Right lobe of liver (tissue), 6 donors: ENCODE measurements around the gene NPC1. TPM values are rescaled to one million over a fixed set of nuclear protein-coding genes. Genes with fewer than 3 reads are reported as not detected.
A peak's percentile ranks its signal among the peaks of the same experiment; 100 is the strongest.

Experiments used
- ATAC-seq, 4 donors: fragments of 200-7000 bp; cut with Tn5 transposase; one replicate each; pipeline ENCODE4 v1.9.1; 2020; ENCODE audit warnings: mild to moderate bottlenecking in 4 of 4, moderate library complexity in 4 of 4
- DNase-seq, 3 donors: peaks; one replicate each; pipeline ENCODE4 v3.0.0-alpha.2; 2020
- H3K27ac ChIP-seq, 3 donors: fragments of 200-600 bp; one replicate each; pipeline ENCODE4 v1.8.0; 2022
- H3K27me3 ChIP-seq, 2 donors: fragments of 200-600 bp; one replicate each; pipeline ENCODE4 v1.8.0; 2022
- H3K36me3 ChIP-seq, 4 donors: fragments of 200-600 bp; sonication (generic) in 1 of 4; one replicate each; pipeline versions ENCODE4 v1.5.1 to v1.8.0; 2017 to 2022; ENCODE audit warnings: control low read depth in 1 of 4
- H3K4me1 ChIP-seq, 4 donors: fragments of 200-600 bp; sonication (generic) in 1 of 4; one replicate each; pipeline versions ENCODE4 v1.5.1 to v1.8.0; 2017 to 2022; ENCODE audit warnings: control low read depth in 1 of 4
- H3K4me3 ChIP-seq, 3 donors: fragments of 200-600 bp; one replicate each; pipeline ENCODE4 v1.8.0; 2022
- H3K9me3 ChIP-seq, 4 donors: fragments of 200-600 bp; sonication (generic) in 1 of 4; one replicate each; pipeline versions ENCODE4 v1.5.1 to v1.8.0; 2017 to 2022; ENCODE audit warnings: control low read depth in 1 of 4
- CTCF ChIP-seq, 4 donors: fragments of 200-600 bp in 3 of 4; fragments of 450-650 bp in 1 of 4; IDR thresholded peaks; one replicate each; pipeline versions ENCODE4 v1.5.1 to v1.8.0; 2016 to 2022; ENCODE audit warnings: antibody characterized with exemption in 4 of 4, mild to moderate bottlenecking in 2 of 4
- POLR2A ChIP-seq: fragments of 450-650 bp; IDR thresholded peaks from one replicate; pipeline ENCODE4 v1.6.1; 2017; ENCODE audit warnings: antibody characterized with exemption, mild to moderate bottlenecking
- WGBS: methylation state at CpG from one replicate; pipeline ENCODE4 v1.1.6; 2018; ENCODE audit warnings: low coverage, low lambda C conversion rate; ENCODE audit not compliant: insufficient coverage; ENCODE audit errors: missing lambda C conversion rate; 5-methylcytosine and 5-hydroxymethylcytosine counted together
- intact Hi-C, 2 donors: fragments of 100-400 bp; cut with DNase I; formaldehyde crosslinking; loops; one replicate each; pipeline versions ENCODE4 v1.11.2 to v1.14.1; 2022
- total RNA-seq, 6 experiments: library from RNA; depleted of rRNA in 2 of 6; stranded (reverse); fragments of >200 nt in 2 of 6; fragmentation: NEBNext Ultra II Directional in 3 of 6; extraction: Animal tissue kit (Norgen Biotek cat#: 25700) in 3 of 6; gene quantifications; one replicate each; pipeline versions ENCODE4 v1.1.0 to v1.2.4, GENCODE V29; 2016 to 2023
- donor health status: DM: no; HTN: yes; CAD: no.
- donor health status: DM: no; HTN: no; CAD: no.
- donor health status: DM: no; HTN: no; CAD: no.
- donor health status: DM: no; HTN: yes; CAD: no.
- donor health status: DM: no; HTN: yes; CAD: no.

The NPC1 gene
- total RNA-seq, 6 experiments from 2014 or later = 11.9 to 31.2 (median 20.0) TPM

- no peak overlapping the region for H3K4me3 ChIP-seq
- TF ChIP-seq POLR2A = no peak
- TF ChIP-seq CTCF (IDR thresholded peaks at IDR 0.05) = no peak
- H3K36me3 ChIP-seq = peaks cover 6 to 85% (median 32%) of the 10 kb centered on the region in 4 donors
- no peaks in the 10 kb centered on the region for H3K9me3 ChIP-seq
- WGBS = 100% methylated on average over 5 of the region's 9 CpGs
- no peaks in the 10 kb centered on the region for H3K27me3 ChIP-seq
- peak overlapping the region in 2 of 3 donors; percentile 67 to 82 for H3K27ac ChIP-seq
- no peak for DNase-seq
- ATAC-seq = no peak
- H3K4me1 ChIP-seq = peaks cover 0 to 21% (median 0%) of the 10 kb centered on the region in 4 donors
- intact Hi-C loops = no loop called here
Observed at GRCh38 chr18:23538001-23538400, 48.3 kb downstream of the NPC1 start.

- intact Hi-C loops = no loop called here
- Histone ChIP-seq H3K4me3 (no peak overlapping the region), H3K4me1 (peaks cover 0 to 21% (median 0%) of the 10 kb centered on the region in 4 donors), H3K9me3 (no peaks in the 10 kb centered on the region), H3K27ac (peak overlapping the region in 2 of 3 donors; percentile 67 to 82), H3K36me3 (peaks cover 6 to 85% (median 34%) of the 10 kb centered on the region in 4 donors), H3K27me3 (no peaks in the 10 kb centered on the region)
- no peak for TF ChIP-seq CTCF (IDR thresholded peaks at IDR 0.05)
- no peak for TF ChIP-seq POLR2A
- peak in 1 of 3 donors; percentile 66 for DNase-seq
- peak; percentile 84 to 89 (median 88) for ATAC-seq
- WGBS = 40% methylated on average over 2 of the region's 7 CpGs
Observed at GRCh38 chr18:23537274-23537673, 49.0 kb downstream of the NPC1 start.

- Histone ChIP-seq H3K36me3 (peaks cover 6 to 86% (median 37%) of the 10 kb centered on the region in 4 donors), H3K27ac (peak overlapping the region in 1 of 3 donors; percentile 82), H3K9me3 (no peaks in the 10 kb centered on the region), H3K4me3 (no peak overlapping the region), H3K27me3 (no peaks in the 10 kb centered on the region), H3K4me1 (peaks cover 0 to 21% (median 0%) of the 10 kb centered on the region in 4 donors)
- 95% methylated on average over 4 of the region's 5 CpGs for WGBS
- ATAC-seq (no peak), DNase-seq (no peak)
- TF ChIP-seq CTCF (IDR thresholded peaks at IDR 0.05) (no peak), POLR2A (no peak)
- intact Hi-C loops = no loop called here
Observed at GRCh38 chr18:23536204-23536603, 50.1 kb downstream of the NPC1 start.

- intact Hi-C loops = no loop called here
- 96% methylated on average over 5 of the region's 16 CpGs for WGBS
- Histone ChIP-seq H3K27ac (no peak overlapping the region), H3K36me3 (peaks cover 11 to 86% (median 35%) of the 10 kb centered on the region in 4 donors), H3K4me3 (no peak overlapping the region), H3K4me1 (peaks cover 0 to 30% (median 0%) of the 10 kb centered on the region in 4 donors), H3K27me3 (no peaks in the 10 kb centered on the region), H3K9me3 (no peaks in the 10 kb centered on the region)
- no peak for DNase-seq
- no peak for ATAC-seq
- TF ChIP-seq POLR2A (no peak), CTCF (IDR thresholded peaks at IDR 0.05) (no peak)
Observed at GRCh38 chr18:23534276-23534675, 52.0 kb downstream of the NPC1 start.

GRCh38 chr18:23532848-23533247 lies 53.5 kb downstream of the NPC1 start:
- no peak for DNase-seq
- TF ChIP-seq POLR2A (no peak), CTCF (IDR thresholded peaks at IDR 0.05) (no peak)
- 72% methylated on average over 4 of the region's 4 CpGs for WGBS
- Histone ChIP-seq H3K4me1 (peaks cover 0 to 20% (median 0%) of the 10 kb centered on the region in 4 donors), H3K27ac (no peak overlapping the region), H3K27me3 (no peaks in the 10 kb centered on the region), H3K4me3 (no peak overlapping the region), H3K9me3 (no peaks in the 10 kb centered on the region), H3K36me3 (peaks cover 12 to 87% (median 30%) of the 10 kb centered on the region in 4 donors)
- intact Hi-C loops = no loop called here
- ATAC-seq = no peak
